Measurements from ENCODE around the gene MARK2.

Gene MARK2

DNA sequence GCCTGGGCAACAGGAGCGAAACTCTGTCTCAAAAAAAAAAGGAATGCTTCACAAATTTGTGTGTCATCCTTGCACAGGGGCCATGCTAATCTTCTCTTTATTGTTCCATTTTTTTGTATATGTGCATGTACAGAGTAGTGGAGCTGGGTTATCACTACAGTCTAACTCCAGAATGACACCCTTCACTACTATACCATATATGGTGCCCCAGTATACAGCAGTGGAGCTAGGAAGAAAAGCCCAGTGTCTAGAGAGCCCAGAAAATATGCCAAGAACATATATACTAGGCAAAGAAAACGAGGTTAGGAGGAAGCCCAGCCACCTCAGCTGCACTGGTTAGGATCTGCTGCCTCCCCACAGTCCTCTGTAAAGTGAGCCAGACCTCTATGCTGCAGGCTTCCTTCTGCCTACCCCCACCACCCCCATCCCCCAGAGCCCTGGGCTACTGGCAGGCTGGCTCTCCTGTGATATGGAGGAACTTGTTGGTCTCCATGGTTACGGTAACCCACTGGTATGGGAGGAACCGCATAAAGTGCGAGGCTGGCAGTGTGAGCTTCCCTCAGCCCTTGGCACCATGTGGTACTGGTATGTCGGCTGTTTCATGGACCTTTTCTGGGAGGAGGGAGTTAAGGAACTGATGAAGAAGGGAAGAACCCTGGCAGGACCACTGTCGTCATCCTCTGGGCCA lies 43.8 kb downstream of the MARK2 start:
- no peak overlapping the region for H3K4me3 ChIP-seq (ENCODE audit: low read depth, low read length)
- no peak for TF ChIP-seq CTCF (IDR thresholded peaks at IDR 0.05; ENCODE audit: low read depth, low read length)

- no peak for TF ChIP-seq CTCF (IDR thresholded peaks at IDR 0.05; ENCODE audit: low read depth, low read length)
- H3K4me3 ChIP-seq (ENCODE audit: low read depth, low read length): no peak overlapping the region
These were observed 44.9 kb downstream of the MARK2 start for GRCh38 chr11:63883791-63884190.

- TF ChIP-seq CTCF (IDR thresholded peaks at IDR 0.05; ENCODE audit: low read depth, low read length): no peak
- H3K4me3 ChIP-seq (ENCODE audit: low read depth, low read length): no peak overlapping the region
These were observed 45.5 kb downstream of the MARK2 start for GRCh38 chr11:63884196-63884932.

DNA sequence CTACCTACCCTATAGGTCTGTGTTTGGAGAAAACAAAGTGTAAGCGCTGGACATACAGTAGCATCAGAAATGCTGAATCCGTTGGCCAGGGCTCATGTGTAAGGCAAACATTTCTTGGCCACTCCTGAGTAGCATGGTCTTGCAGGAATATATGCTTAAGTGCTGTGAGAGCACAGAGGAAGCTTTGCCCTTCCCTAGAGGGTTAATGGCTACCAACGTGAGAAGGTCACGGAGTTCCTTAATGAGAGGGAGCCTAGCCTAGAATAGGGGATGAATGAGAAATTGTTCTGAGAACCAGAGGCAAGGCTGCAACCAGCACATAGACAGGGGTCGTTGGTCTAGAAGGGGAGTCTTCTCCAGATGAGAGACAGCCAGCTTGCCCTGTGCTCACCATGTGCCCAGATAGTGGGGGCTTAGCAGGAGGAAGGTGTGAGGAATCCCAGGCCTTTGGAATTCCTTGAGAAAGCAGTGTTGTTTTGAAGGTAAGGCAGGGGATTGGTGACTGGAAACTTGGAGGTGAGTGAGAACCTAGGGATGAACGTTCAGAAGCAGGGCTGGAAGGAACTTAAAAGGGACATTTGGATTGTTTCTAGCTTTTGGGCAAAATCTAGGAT lies 48.6 kb downstream of the MARK2 start:
- no peak for TF ChIP-seq CTCF (IDR thresholded peaks at IDR 0.05; ENCODE audit: low read depth, low read length)
- no peak overlapping the region for H3K4me3 ChIP-seq (ENCODE audit: low read depth, low read length)

DNA sequence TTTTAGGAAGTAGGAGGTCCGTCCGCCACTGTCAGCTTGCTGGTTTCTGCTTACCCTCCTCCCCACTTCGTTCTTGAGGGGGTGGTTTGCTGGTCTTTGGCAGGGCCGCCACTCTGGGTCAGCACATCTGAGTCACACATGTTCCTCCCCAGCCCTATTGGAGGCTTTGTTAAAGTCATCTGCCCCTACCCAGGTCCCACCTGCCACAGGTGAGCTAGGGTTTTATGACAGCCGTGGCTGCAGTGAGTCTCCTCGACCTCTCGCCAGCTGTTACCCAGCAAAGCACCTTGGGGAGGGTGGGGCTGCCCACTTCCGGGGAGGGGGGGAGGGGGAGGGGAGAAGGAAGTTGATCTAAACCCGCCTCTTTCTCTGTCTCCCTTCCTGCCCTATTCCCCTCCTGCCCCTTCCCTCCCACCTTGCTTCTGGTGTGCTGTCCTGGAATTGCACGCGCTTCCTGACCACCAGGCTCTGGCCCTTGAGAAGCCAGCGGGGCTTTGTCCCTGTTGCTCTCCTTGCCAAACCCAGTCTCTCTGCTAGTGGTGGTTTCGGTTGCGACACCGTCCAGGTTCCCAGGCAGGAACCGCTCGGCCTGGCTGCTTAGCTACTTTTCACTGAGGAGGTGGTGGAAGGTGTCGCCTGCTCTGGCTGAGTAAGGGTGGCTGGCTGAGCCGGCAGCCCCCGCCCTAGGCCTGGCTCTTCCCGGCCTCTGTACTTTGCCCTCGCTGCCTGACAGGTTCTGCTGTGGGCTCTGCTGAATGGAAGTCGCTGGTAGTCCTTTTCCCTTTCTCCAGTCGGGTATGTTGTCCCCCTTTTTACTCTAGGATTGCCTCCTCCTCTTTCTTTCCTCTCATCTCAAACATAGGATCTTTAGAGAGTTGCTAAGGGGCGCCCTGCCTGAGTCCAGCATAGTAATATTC lies 49.5 kb downstream of the MARK2 start:
- no peak overlapping the region for H3K4me3 ChIP-seq (ENCODE audit: low read depth, low read length)
- TF ChIP-seq CTCF (IDR thresholded peaks at IDR 0.05; ENCODE audit: low read depth, low read length): no peak

- TF ChIP-seq CTCF (IDR thresholded peaks at IDR 0.05; ENCODE audit: low read depth, low read length): no peak
- no peak overlapping the region for H3K4me3 ChIP-seq (ENCODE audit: low read depth, low read length)
These were observed 50.4 kb downstream of the MARK2 start for GRCh38 chr11:63889344-63889743.
